MCF 10A (cell line): ENCODE measurements around the gene LINGO1. TPM values are rescaled to one million over a fixed set of nuclear protein-coding genes. Genes with fewer than 3 reads are reported as not detected.

Source experiments
- BruUV-seq: library from RNA; stranded (reverse); fragments of 400-500 nt; replicated peaks from 2 replicates; lab custom pipeline; 2021; lab: Mats Ljungman, UMichigan
- CTCF ChIA-PET: fragments of 300-600 bp; sonication (Branson Sonifier 250); formaldehyde crosslinking; extraction: SDS; loops from one replicate; lab custom pipeline; 2021; ENCODE audit warnings: antibody characterized with exemption, inconsistent platforms; lab: Yijun Ruan, JAX
- POLR2A ChIA-PET: fragments of 300-600, 350-650 bp; sonication (Branson Sonifier 250); formaldehyde crosslinking; extraction: SDS; loops from one replicate; lab custom pipeline; 2020; ENCODE audit warnings: antibody characterized with exemption, inconsistent platforms; lab: Yijun Ruan, JAX
- DNase-seq: peaks from one replicate; pipeline ENCODE4 v3.0.0-alpha.2; 2018; ENCODE audit not compliant: unreplicated experiment
- H3K27ac Mint-ChIP-seq: one replicate; pipeline ENCODE4 v1.8.0; 2022; ENCODE audit warnings: mild to moderate bottlenecking, low read depth, mixed read lengths; ENCODE audit not compliant: unreplicated experiment
- H3K27me3 Mint-ChIP-seq: one replicate; pipeline ENCODE4 v1.8.0; 2022; ENCODE audit warnings: mixed read lengths; ENCODE audit not compliant: insufficient read depth, unreplicated experiment
- H3K36me3 Mint-ChIP-seq: one replicate; pipeline ENCODE4 v1.8.0; 2022; ENCODE audit warnings: mild to moderate bottlenecking, moderate library complexity, mixed read lengths; ENCODE audit not compliant: insufficient read depth, unreplicated experiment
- H3K4me1 Mint-ChIP-seq: one replicate; pipeline ENCODE4 v1.8.0; 2022; ENCODE audit warnings: mixed read lengths; ENCODE audit not compliant: insufficient read depth, unreplicated experiment
- H3K4me3 Mint-ChIP-seq: one replicate; pipeline ENCODE4 v1.8.0; 2022; ENCODE audit warnings: mild to moderate bottlenecking, moderate library complexity, mixed read lengths; ENCODE audit not compliant: unreplicated experiment
- H3K9me3 Mint-ChIP-seq: one replicate; pipeline ENCODE4 v1.8.0; 2022; ENCODE audit warnings: mixed read lengths; ENCODE audit not compliant: unreplicated experiment
- intact Hi-C: fragments of 100-400 bp; cut with micrococcal nuclease; formaldehyde crosslinking; loops from 2 replicates; pipeline ENCODE4 v1.14.1; 2022
- total RNA-seq: library from RNA; stranded (reverse); gene quantifications from 2 replicates; pipeline ENCODE4 v1.2.3, GENCODE V29; 2022
- TF ChIP-seq, protein P1 (sequence below): fragments of 200-600 bp; IDR thresholded peaks from one replicate; pipeline ENCODE4 v1.8.0; 2022; ENCODE audit warnings: antibody characterized with exemption, mild to moderate bottlenecking; ENCODE audit not compliant: unreplicated experiment

The LINGO1 gene
- total RNA-seq, 1 experiment from 2014 or later: not detected

- TF ChIP-seq, protein P1, sequence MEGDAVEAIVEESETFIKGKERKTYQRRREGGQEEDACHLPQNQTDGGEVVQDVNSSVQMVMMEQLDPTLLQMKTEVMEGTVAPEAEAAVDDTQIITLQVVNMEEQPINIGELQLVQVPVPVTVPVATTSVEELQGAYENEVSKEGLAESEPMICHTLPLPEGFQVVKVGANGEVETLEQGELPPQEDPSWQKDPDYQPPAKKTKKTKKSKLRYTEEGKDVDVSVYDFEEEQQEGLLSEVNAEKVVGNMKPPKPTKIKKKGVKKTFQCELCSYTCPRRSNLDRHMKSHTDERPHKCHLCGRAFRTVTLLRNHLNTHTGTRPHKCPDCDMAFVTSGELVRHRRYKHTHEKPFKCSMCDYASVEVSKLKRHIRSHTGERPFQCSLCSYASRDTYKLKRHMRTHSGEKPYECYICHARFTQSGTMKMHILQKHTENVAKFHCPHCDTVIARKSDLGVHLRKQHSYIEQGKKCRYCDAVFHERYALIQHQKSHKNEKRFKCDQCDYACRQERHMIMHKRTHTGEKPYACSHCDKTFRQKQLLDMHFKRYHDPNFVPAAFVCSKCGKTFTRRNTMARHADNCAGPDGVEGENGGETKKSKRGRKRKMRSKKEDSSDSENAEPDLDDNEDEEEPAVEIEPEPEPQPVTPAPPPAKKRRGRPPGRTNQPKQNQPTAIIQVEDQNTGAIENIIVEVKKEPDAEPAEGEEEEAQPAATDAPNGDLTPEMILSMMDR: no peak
- POLR2A ChIA-PET: no interaction called here
- DNase-seq: no peak
- intact Hi-C loops: no loop called here
- Mint-ChIP-seq H3K27me3 (peaks cover 25% of the 10 kb centered on the region), H3K4me3 (no peak overlapping the region), H3K9me3 (no peaks in the 10 kb centered on the region), H3K27ac (no peak overlapping the region), H3K4me1 (no peaks in the 10 kb centered on the region), H3K36me3 (no peaks in the 10 kb centered on the region)
- BruUV-seq: no TSS peak
- CTCF ChIA-PET: no interaction called here
These were observed 48.0 kb downstream of the LINGO1 start for GRCh38 chr15:77584691-77585090.

DNA sequence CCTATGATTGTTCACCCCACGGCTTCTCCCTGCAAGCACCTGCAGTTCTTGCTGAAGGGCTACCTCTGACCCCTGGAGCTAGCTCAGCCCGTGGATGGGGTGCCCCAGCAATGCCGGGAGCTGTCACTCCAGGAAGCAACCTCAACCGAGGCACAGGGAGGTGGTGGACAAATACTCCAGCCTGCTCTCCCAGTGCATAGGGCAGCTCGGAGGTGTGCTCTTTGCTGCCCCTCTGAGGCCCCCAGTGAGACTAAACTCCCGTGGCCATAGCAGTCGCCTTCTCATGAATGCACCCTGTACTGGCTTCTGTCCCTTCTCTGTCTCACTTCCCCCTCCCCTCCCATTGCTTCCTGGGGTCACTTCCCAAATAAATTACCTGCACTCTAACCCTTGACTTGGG, 48.5 kb downstream of the LINGO1 start:
- Mint-ChIP-seq H3K27me3 (peaks cover 25% of the 10 kb centered on the region), H3K9me3 (no peaks in the 10 kb centered on the region), H3K36me3 (no peaks in the 10 kb centered on the region), H3K4me3 (no peak overlapping the region), H3K27ac (no peak overlapping the region), H3K4me1 (no peaks in the 10 kb centered on the region)
- POLR2A ChIA-PET: no interaction called here
- intact Hi-C loops: no loop called here
- TF ChIP-seq, protein P1: no peak
- DNase-seq: peak; percentile 12
- CTCF ChIA-PET: interaction anchor here (0.7 kb wide), 1 partner anchor 9 kb away, joined by 3 read pairs; no protein-coding TSS in a partner anchor
- no TSS peak for BruUV-seq

GRCh38 chr15:77582763-77583162, 49.9 kb downstream of the LINGO1 start:
- CTCF ChIA-PET: no interaction called here
- H3K36me3 Mint-ChIP-seq: no peaks in the 10 kb centered on the region
- no peaks in the 10 kb centered on the region for H3K4me1 Mint-ChIP-seq
- POLR2A ChIA-PET: no interaction called here
- no peak overlapping the region for H3K4me3 Mint-ChIP-seq
- DNase-seq: no peak
- BruUV-seq: no TSS peak
- peaks cover 17% of the 10 kb centered on the region for H3K27me3 Mint-ChIP-seq
- no peaks in the 10 kb centered on the region for H3K9me3 Mint-ChIP-seq
- TF ChIP-seq, protein P1: no peak
- no peak overlapping the region for H3K27ac Mint-ChIP-seq
- intact Hi-C loops: no loop called here

GRCh38 chr15:77581896-77582569, 50.7 kb downstream of the LINGO1 start:
- H3K4me3 Mint-ChIP-seq: no peak overlapping the region
- no TSS peak for BruUV-seq
- no peak for DNase-seq
- ChIA-PET POLR2A (no interaction called here), CTCF (interaction anchor here (0.9 kb wide), 1 partner anchor 239 kb away, joined by 3 read pairs; no protein-coding TSS in a partner anchor)
- H3K27ac Mint-ChIP-seq: no peak overlapping the region
- peaks cover 12% of the 10 kb centered on the region for H3K27me3 Mint-ChIP-seq
- H3K4me1 Mint-ChIP-seq: no peaks in the 10 kb centered on the region
- intact Hi-C loops: no loop called here
- H3K9me3 Mint-ChIP-seq: no peaks in the 10 kb centered on the region
- TF ChIP-seq, protein P1: no peak
- H3K36me3 Mint-ChIP-seq: no peaks in the 10 kb centered on the region
